Iris pigment epithelial cell (primary cell): Measurements from ENCODE around the gene GPS1.
A peak's percentile ranks its signal among the peaks of the same experiment; 100 is the strongest.

ENCODE experiments used
- DNase-seq: peaks from one replicate; pipeline ENCODE4 v3.0.0-alpha.2; 2011; ENCODE audit warnings: low read depth

Gene GPS1

DNA sequence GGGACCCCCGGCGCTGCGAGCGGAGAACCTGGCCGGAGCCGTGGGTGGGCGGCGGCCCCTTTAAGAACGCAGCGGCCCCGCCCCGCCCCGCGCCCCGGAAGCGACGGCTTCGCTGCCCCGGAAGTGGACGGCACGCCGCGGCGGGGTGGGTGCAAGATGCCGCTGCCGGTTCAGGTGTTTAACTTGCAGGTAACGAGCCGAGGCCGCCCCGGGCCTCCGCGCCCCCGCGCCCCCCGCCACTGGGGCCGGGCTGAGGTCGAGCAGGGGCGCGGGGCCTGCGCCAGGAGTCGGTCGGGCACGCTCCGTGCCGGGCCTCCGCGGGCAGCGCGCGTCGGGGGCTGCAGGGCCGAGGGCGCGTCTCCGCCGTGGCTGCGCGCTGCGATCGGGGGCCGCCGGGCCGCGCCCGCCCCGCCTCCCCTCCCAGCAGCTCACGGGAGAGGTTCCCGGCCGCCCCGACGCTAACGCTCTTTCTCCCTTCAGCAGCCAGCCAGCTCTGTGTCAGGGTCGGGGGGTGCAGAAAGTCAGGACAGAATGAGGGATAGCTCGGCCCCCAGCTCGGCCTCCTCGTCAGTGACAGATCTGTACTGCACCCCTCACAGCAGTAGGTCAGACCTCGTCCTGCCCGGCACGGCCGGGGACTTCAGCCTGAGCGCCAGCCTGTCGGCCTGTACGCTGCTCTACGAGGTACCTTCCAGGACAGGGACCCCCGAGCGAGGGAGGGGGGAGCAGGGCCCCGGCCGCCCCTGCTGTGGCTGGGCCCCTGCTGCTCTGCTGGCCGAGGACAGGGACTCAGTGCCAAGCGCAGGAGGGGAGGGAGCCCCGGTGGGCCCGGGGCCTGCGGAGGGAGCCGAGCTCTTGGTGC, at the start of gene GPS1, which contains the start of gene RFNG:
Gene GPS1, plus strand, starts transcription at position 123 of the 862 bp plus-strand sequence. Its CDS starts 34 bp downstream, at position 157.
Gene RFNG, minus strand, starts transcription at position 36 of the 862 bp plus-strand sequence. CDS start 45 bp downstream, outside the sequence.
- DNase-seq, result peak; percentile 63

GRCh38 chr17:82003411-82004381, 48.0 kb upstream of the GPS1 start:
- DNase-seq, result peak; percentile 96

DNA sequence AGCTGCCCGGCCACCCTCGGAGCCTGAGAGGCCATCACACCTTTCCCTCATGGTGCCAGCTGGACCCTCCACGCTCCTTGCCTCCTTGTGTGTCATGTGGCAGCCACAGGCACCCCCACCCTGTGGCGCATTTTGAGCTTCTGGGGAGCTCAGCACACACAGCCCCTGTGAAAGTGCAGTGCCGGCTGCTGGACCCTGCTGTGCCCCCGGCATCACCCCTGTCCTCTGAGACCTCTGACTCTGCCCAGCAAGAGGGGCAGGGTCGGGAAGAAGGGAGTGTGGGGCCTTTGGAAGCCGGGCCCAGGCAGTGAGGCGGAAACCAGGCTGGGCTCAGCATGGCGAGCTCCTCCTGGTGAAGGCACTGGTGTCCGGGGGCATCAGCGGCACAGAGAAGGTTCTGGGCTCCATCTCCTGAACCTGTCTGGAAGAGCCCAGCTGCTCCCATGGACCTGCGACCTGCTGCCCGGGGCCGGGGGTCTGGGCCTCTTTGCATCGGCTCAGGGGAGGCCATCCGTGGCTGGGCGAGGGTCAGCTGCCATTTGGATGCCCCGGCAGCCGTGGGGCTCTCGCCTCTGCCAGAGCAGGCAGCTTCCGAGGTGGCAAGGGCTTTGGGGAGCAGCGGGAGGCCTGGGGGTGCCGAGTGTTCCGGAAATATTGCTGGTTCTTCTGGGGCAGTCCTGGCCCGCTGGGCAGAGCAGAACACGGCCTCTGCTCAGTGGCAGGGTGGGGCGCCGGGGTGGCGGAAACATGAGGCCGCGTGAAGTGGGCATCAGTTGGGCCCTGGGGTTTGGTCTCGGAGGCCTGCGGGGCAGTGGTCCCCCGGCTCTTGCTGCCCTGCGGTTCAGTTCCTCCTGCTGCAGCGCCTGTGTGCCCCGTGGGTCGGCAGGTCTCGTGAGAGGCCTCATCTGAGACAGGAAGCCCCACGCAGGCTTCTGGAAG, 46.9 kb upstream of the GPS1 start:
- no peak for DNase-seq

- no peak for DNase-seq
Measured at GRCh38 chr17:82005701-82006348, 45.9 kb upstream of the GPS1 start.

GRCh38 chr17:82006468-82007227, 45.0 kb upstream of the GPS1 start:
- DNase-seq, result peak; percentile 43

DNA sequence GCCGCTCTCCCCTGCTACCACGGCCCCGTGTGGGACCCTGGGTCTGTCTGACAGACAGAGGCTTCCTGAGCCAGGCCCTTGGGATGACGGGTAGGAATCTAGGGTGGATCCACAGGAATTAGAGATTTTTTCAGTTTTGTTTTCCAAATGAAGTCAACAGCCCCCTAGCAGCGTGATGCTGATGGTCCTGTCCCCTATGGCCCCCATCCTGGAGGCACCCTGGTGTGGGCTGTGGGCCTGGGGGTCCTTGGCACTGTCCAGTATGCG, 44.5 kb upstream of the GPS1 start:
- no peak for DNase-seq

GRCh38 chr17:82007495-82008257, 44.0 kb upstream of the GPS1 start:
- no peak for DNase-seq

DNA sequence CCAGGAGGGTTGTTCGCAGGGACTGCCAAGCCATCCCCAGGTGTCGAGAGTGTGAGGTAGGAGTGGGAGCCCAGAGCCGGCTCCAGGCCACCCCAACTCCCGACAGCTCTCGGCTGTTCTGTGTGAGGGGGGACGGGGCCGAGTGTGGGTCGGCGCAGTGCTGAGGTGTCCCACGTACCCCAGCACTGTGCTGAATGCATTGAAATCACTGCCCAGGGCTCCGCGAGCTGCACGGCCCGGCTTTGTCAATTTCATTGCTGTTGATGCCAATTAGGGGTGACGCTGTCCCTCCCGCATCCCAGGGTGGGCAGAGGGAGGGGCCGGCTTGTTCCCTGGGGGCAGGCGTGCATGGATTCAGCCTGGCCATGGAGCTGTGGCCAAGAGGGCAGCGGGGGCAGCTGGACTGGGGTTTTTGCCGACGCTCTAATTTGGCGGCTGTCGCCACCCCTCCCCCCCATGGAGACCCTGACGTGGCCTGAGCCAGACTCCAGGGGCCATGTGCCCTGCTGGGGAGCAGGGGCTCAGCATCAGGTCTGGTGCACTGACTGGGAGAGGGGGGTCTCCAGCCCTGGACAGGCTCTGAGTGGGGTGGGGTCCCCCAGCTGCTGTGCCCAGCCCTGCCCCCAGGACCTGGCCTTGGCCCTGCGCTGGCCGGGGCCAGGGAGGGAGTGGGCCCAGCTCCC, 43.3 kb upstream of the GPS1 start:
- no peak for DNase-seq

DNA sequence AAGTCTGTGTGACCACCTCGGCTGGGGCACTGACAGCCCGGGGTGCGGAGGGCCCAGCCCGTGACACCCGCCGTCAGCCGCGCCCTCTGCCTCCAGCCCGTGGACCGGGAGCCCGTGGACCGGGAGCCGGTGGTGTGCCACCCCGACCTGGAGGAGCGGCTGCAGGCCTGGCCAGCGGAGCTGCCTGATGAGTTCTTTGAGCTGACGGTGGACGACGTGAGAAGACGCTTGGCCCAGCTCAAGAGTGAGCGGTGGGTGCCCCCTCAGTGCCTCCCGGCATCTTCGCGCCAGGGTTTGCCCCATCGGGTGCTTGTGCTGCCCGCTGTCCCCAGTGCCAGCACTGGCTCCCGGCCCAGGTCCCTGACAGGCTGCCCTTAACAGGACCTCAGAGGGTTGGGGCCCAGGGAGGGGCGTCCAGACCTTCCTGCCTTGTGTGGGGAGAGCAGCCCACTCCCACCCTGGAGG, 42.7 kb upstream of the GPS1 start:
- no peak for DNase-seq

DNA sequence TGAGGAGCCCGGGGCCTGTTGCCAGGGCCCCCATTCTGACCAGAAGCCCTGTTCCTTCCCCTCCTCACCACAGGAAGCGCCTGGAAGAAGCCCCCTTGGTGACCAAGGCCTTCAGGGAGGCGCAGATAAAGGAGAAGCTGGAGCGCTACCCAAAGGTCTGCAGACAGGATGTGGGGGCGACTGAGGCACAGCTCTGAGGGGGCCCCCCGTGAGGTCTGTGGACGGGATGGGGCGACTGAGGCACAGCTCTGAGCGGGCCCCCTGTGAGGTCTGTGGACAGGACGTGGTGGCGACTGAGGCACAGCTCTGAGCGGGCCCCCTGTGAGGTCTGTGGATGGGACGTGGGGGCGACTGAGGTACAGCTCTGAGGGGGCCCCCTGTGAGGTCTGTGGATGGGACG, 42.3 kb upstream of the GPS1 start:
- DNase-seq, result no peak

DNA sequence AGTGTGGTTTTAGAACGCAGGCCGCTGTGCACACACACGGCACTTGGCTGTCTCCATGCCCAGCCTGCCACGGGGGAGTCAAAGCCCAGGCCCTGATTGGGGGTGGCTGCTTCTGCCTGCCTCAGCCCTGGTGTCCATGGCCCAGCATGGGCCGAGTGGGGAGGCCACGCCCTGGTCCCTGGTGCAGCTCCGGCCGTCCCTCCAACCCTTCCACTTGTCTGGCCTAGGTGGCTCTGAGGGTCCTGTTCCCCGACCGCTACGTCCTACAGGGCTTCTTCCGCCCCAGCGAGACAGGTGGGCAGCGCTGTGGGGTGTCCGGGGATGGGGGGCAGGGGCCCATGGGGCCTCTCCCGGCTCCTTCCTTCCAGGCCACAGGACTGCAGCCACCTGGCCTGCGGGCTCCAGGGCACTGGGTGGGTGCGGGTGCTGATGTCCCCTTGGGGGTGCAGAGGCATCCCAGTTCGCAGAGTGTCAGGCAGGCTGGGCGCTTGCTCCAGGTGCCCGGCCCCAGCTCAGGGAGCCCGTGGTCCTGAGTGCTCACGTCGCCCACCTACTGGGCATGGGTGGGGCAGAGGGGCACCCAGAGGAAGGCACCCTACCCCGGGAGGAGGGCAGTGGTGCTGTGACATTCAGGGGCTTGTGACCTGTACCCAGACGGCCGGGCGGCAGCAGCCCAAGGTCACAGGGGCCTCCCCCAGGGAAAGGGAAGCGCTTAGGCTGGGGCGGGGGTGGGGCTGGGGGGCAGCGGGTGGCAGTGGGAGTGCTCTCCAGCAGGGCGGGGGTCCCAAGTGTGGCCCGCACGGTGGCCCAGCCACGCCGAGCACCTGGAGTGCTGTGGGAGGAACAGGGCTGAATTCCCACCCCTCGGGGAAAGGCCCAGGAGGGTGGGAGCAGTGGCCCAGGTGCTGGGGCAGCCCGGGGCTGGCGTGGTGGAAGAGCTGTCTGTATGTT, 40.8 kb upstream of the GPS1 start:
- DNase-seq, result no peak

DNA sequence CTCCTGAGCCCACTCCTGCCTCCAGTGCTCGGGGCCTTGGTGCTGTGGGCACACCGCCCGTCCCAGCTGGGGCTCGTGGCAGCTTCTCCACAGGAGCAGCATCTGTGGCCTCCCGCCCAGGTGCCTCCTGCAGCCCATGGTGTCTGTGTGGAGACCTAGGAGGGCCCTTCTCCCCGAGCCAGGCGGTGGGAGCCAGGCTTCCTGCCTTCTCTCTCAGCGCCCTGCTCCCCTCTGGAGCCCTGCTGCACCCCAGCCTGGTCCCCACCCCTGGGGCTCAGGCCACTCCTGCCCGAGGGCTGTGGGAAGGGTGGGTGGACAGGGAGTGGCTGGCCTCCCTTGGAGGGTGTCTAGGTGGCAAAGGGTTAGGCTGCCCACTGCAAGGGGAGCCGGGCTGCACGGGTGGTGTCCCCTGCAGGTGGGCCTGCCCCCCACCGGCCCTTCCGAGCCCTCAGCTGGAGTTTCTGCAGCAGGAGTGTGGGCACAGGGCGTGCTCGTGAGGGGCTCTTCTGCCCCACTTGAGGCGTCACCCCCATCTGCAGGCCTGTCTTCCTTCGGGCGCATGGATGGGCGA, 40.0 kb upstream of the GPS1 start:
- DNase-seq, result no peak

GRCh38 chr17:82012261-82012639, 39.4 kb upstream of the GPS1 start:
- DNase-seq, result no peak

DNA sequence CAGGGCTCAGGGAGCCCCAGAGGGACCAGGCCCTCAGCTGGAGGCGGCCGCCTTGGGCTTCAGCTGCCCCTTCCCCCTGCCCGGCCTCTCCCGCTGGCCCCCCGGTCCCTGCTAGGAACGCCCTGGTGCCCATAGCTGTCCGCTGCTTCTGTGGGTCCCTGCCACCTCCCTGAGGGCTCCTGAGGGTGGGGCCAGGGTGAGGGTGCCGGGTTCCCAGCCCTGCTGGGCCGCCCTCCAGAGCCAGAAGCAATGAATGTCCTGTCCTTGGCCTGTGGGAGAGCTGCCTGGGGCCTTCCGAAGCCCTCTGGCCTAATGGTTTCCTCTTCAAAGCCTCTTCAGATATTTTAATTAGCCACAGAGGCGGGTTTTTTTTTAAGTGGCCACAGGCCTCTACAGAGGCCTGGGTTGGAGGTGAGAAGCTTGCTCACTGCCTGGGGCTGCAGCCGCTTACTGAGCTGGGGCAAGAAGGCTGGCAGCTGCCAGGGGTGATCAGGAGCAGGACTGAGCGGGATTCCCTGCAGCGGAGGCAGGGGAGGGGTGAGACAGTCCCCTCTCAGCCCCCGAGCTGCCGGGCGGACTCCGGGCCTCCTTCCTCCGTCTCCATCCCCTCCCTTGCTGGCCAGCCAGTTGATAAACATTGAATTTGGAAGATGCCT, 38.9 kb upstream of the GPS1 start:
- no peak for DNase-seq

DNA sequence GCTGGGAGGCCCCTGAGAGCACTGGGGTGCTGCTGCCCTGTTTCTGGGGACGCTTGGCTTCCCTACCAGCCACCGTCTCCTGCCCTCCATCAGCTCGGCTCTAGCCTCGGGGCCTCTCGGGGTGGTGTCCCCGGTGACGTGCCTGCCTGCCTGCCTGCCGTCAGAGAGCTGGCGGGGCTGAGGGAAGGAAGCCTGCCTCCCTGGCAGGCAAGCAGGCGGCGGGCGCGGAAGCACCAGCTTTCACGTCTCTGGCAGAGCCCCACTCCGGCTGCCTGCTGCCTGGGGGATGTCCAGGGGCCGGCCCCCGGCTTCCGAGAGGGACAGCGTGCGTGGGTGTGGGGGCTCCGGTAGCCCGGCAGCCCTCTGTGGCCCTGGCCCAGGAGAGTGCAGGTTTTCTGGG, 38.4 kb upstream of the GPS1 start:
- DNase-seq, result no peak

- DNase-seq, result no peak
Measured at GRCh38 chr17:82013772-82014321, 37.9 kb upstream of the GPS1 start.

- no peak for DNase-seq
Measured at GRCh38 chr17:82014432-82014831, 37.3 kb upstream of the GPS1 start.
